ENCODE results near the gene LIPI. TPM values are rescaled to one million over a fixed set of nuclear protein-coding genes. Genes with fewer than 3 reads are reported as not detected.

LIPI gene
- total and polyA plus RNA-seq, 2 experiments from 2014 or later = not detected

DNA sequence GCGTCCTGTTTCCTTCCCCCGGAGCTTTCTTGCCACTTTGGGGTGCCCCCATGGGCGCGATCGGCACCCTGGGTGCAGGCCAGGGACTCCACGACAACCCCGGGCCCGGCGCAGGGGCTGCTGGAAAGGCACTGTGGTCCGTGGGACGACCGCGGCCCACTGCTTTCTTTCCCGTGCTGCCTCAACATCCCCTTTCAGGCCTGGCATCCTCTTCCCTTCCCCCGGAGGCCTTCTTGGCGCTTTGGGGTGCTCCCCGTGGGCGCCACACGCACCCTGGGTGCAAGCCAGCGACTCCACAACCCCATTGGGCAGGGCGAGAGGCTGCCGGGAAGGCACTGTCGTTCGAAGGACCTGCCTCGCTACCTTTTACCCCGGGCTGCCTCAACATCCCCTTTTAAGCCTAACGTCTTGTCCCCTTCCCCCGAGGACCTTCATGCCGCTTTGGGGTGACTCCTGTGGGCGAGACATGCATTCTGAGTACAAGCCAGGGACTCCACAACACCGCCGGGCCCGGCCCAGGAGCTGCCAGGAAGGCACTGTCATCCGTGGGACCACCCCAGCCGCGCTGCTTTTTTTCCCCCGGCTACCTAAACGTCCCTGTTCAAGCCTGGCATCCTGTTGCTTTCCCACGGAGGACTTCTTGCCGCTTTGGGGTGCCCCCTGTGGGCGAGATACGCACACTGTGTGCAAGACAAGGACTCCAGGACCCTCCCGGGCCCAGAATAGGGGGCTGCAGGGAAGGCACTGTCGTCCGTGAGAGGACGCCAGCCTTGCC lies 137.8 kb downstream of the LIPI start:
- H3K9me3 ChIP-seq (ENCODE audit: low read depth) = no peaks in the 10 kb centered on the region
- H3K4me2 ChIP-seq (ENCODE audit: unreplicated experiment) = no peak overlapping the region

DNA sequence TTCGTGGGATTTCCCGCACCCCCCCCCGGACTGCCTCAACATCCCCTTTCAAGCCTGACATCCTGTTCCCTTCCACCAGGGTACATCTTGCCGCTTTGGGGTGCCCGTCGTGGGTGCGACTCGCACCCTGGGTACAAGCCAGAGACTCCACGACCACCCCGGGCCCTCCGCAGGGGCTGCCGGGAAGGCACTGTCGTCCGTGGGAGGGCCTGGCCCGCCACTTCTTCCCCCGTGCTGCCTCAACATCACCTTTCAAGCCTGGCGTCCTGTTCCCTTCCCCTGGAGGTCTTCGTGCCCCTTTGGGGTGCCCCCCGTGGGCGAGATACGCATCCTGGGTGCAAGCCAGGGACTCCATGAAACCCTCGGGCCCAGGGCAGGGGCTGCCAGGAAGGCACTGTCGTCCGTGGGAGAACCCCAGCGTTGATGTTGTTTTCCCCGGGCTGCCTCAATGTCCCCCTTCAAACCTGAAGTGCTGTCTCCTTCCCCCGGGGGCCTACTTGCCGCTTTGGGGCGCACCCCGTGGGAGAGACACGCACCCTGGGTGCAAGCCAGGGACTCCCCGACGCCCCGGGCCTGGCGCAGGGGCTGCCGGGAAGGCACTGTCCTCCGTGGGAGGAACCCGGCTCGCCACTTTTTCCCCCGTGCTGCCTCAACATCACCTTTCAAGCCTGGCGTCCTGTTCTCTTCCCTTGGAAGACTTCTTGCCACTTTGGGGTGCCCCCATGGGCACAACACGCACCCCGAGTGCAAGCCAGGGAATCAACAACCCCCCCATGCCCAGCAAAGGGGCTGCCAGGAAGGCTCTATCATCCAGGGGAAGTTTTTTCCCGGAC lies 138.6 kb downstream of the LIPI start:
- H3F3A ChIP-seq (ENCODE audit: insufficient read depth) = no peaks in the 10 kb centered on the region
- H3K4me3 ChIP-seq = no peak overlapping the region
- TF ChIP-seq EZH2phosphoT487 (IDR thresholded peaks at IDR 0.05; ENCODE audit: insufficient read depth, low read depth) = no peak
- no peaks in the 10 kb centered on the region for H3K9me3 ChIP-seq (ENCODE audit: low read depth)
- in situ Hi-C loops (cut with MboI) = no loop called here
- no peaks in the 10 kb centered on the region for H3K79me2 ChIP-seq (ENCODE audit: insufficient read depth)
- H3K27ac ChIP-seq = no peak overlapping the region
- H2AFZ ChIP-seq = no peak overlapping the region
- no peaks in the 10 kb centered on the region for H3K27me3 ChIP-seq (replicated peaks; ENCODE audit: insufficient read depth)
- H3K4me2 ChIP-seq (ENCODE audit: unreplicated experiment) = no peak overlapping the region
- no peaks in the 10 kb centered on the region for H3K4me1 ChIP-seq (ENCODE audit: insufficient read depth)
- no peaks in the 10 kb centered on the region for H3K9me2 ChIP-seq (ENCODE audit: insufficient read depth)
- H3K36me3 ChIP-seq (ENCODE audit: low read depth) = no peaks in the 10 kb centered on the region
- H3K9ac ChIP-seq = no peak overlapping the region
- DNase-seq = no peak
- no peaks in the 10 kb centered on the region for H4K20me1 ChIP-seq (ENCODE audit: insufficient read depth)
- WGBS, 2 experiments (ENCODE audit: low coverage in 1 of 2, low lambda C conversion rate in 2 of 2, missing lambda C conversion rate in 2 of 2) = 75 to 83% methylated on average over 28 to 44 of the region's 44 CpGs

More for the DNA sequence above, 137.8 kb downstream of the LIPI start:
- H4K20me1 ChIP-seq (ENCODE audit: insufficient read depth) = no peaks in the 10 kb centered on the region
- no peaks in the 10 kb centered on the region for H3K36me3 ChIP-seq (ENCODE audit: low read depth)
- H3F3A ChIP-seq (ENCODE audit: insufficient read depth) = no peaks in the 10 kb centered on the region
- in situ Hi-C loops (cut with MboI) = no loop called here
- H3K9me2 ChIP-seq (ENCODE audit: insufficient read depth) = no peaks in the 10 kb centered on the region
- H3K79me2 ChIP-seq (ENCODE audit: insufficient read depth) = no peaks in the 10 kb centered on the region
- 73 to 75% methylated on average over 40 to 46 of the region's 46 CpGs for WGBS, 2 experiments (ENCODE audit: low coverage in 1 of 2, low lambda C conversion rate in 2 of 2, missing lambda C conversion rate in 2 of 2)
- H3K4me1 ChIP-seq (ENCODE audit: insufficient read depth) = no peaks in the 10 kb centered on the region
- H3K27me3 ChIP-seq (replicated peaks; ENCODE audit: insufficient read depth) = no peaks in the 10 kb centered on the region
- TF ChIP-seq EZH2phosphoT487 (IDR thresholded peaks at IDR 0.05; ENCODE audit: insufficient read depth, low read depth) = no peak
- TF ChIP-seq EZH2 (IDR thresholded peaks at IDR 0.05; ENCODE audit: insufficient read depth, poor library complexity, severe bottlenecking) = no peak
- DNase-seq = no peak
- H2AFZ ChIP-seq = no peak overlapping the region
- no peak overlapping the region for H3K27ac ChIP-seq
- no peak overlapping the region for H3K9ac ChIP-seq
- no peak overlapping the region for H3K4me3 ChIP-seq

DNA sequence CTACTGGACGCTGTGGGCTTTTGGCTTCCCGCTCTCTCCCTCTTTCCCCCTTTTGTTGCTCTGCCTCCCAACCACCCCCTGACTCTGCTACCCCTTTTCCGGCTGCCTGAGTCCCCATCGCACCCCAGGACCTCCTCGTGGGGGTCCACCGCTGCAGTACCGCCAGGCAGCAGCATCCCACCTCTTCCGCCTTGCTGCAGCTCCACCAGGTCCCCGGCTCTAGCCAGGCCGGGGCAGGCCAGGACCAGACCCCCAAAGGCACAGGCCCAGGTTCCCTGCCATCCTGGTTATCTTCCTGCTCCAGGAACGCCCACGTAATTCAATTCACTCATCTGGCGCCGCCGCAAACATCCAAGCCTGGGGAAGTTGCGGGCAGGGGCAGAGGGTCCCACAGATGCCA lies 139.8 kb downstream of the LIPI start:
- Histone ChIP-seq H3K9me2 (ENCODE audit: insufficient read depth) (no peaks in the 10 kb centered on the region), H3K9ac (no peak overlapping the region), H4K20me1 (ENCODE audit: insufficient read depth) (no peaks in the 10 kb centered on the region), H2AFZ (no peak overlapping the region), H3K4me3 (no peak overlapping the region), H3K79me2 (ENCODE audit: insufficient read depth) (no peaks in the 10 kb centered on the region), H3K4me1 (ENCODE audit: insufficient read depth) (no peaks in the 10 kb centered on the region), H3K4me2 (ENCODE audit: unreplicated experiment) (no peak overlapping the region), H3K9me3 (ENCODE audit: low read depth) (no peaks in the 10 kb centered on the region), H3K27ac (no peak overlapping the region), H3K27me3 (replicated peaks; ENCODE audit: insufficient read depth) (no peaks in the 10 kb centered on the region), H3F3A (ENCODE audit: insufficient read depth) (no peaks in the 10 kb centered on the region), H3K36me3 (ENCODE audit: low read depth) (no peaks in the 10 kb centered on the region)
- in situ Hi-C loops (cut with MboI) = no loop called here
- 88 to 92% methylated on average over 15 to 16 of the region's 16 CpGs for WGBS, 2 experiments (ENCODE audit: low coverage in 1 of 2, low lambda C conversion rate in 2 of 2, missing lambda C conversion rate in 2 of 2)
- TF ChIP-seq EZH2phosphoT487 (IDR thresholded peaks at IDR 0.05; ENCODE audit: insufficient read depth, low read depth) = no peak
- TF ChIP-seq EZH2 (IDR thresholded peaks at IDR 0.05; ENCODE audit: insufficient read depth, poor library complexity, severe bottlenecking) = no peak
- DNase-seq = no peak

DNA sequence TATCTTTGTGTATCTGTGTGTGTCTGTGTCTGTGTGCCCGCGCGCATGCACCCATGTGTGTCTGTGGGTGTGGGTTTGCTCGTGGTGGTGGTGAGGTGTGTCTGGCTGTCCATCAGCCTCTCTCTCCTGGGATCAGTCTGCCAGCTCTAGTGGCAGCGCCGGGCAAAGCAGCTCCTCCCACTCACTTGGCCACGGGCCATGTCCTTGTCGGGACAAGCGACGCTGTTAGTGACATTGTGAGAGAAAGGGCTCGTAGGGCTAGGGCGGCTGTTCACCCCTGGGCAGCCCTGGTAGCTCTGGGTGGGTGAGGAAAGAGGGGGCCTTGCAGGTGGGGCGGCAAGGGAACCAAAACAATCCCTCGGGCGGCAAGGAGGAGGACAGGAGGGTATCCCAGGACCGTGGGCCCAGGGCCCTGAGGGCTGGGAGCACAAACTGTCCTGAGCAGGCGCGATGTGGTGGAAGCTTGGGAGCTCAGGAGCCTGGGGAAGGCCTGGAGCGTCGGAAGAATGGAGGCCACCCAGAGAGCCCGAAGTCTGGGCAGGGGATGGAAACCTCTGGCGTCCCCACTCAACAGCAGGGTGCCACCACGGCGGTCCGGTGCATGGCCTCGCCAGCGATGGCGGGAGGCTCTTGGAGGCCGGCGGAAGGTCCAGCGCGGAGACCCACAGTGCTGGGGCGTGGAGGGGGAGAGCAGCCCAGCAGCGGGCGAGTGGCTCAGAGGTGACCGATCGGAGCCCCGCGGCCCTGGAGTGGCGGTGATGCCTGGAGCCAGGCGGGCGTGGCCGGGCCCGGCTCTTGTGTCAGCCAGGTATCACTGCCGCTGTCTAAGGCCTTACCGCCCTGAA lies 140.5 kb downstream of the LIPI start:
- no peak overlapping the region for H3K4me3 ChIP-seq
- in situ Hi-C loops (cut with MboI) = no loop called here

More for the DNA sequence above, 140.5 kb downstream of the LIPI start:
- no peak overlapping the region for H3K9ac ChIP-seq
- H3K9me3 ChIP-seq (ENCODE audit: low read depth) = no peaks in the 10 kb centered on the region
- H3K4me2 ChIP-seq (ENCODE audit: unreplicated experiment) = no peak overlapping the region
- H3K27ac ChIP-seq = no peak overlapping the region
- TF ChIP-seq EZH2phosphoT487 (IDR thresholded peaks at IDR 0.05; ENCODE audit: insufficient read depth, low read depth) (no peak), EZH2 (IDR thresholded peaks at IDR 0.05; ENCODE audit: insufficient read depth, poor library complexity, severe bottlenecking) (no peak)
- no peaks in the 10 kb centered on the region for H4K20me1 ChIP-seq (ENCODE audit: insufficient read depth)
- no peak overlapping the region for H2AFZ ChIP-seq
- WGBS, 2 experiments (ENCODE audit: low coverage in 1 of 2, low lambda C conversion rate in 2 of 2, missing lambda C conversion rate in 2 of 2) = 88 to 91% methylated on average over 33 to 46 of the region's 46 CpGs
- no peaks in the 10 kb centered on the region for H3F3A ChIP-seq (ENCODE audit: insufficient read depth)
- H3K36me3 ChIP-seq (ENCODE audit: low read depth) = no peaks in the 10 kb centered on the region
- no peak for DNase-seq
- H3K27me3 ChIP-seq (replicated peaks; ENCODE audit: insufficient read depth) = no peaks in the 10 kb centered on the region
- H3K79me2 ChIP-seq (ENCODE audit: insufficient read depth) = no peaks in the 10 kb centered on the region
- H3K4me1 ChIP-seq (ENCODE audit: insufficient read depth) = no peaks in the 10 kb centered on the region
- H3K9me2 ChIP-seq (ENCODE audit: insufficient read depth) = no peaks in the 10 kb centered on the region

All from GM23248 (cell line).